C4-2B (cell line): Measurements from ENCODE around the gene U2SURP.

Source experiments
- CTCF ChIP-seq: fragments of 450-650 bp; conservative IDR thresholded peaks from 2 replicates; pipeline ENCODE4 v1.5.1; 2017; ENCODE audit warnings: mild to moderate bottlenecking
- ZFX ChIP-seq: fragments of 450-650 bp; IDR thresholded peaks from 2 replicates; pipeline ENCODE4 v1.6.1; 2017

GRCh38 chr3:143100451-143100850, 99.1 kb downstream of the U2SURP start:
- TF ChIP-seq CTCF (no peak), ZFX (no peak)
